Naive thymus-derived CD8-positive, alpha-beta T cell (primary cell): ENCODE measurements around the gene GIPC2. TPM values are rescaled to one million over a fixed set of nuclear protein-coding genes. Genes with fewer than 3 reads are reported as not detected.
"Not testable (repeated sequence)": the region's sequence is repeated elsewhere in the genome, so short reads cannot be mapped to it uniquely, and the experiment has no call there.

Source experiments
- ATAC-seq, 2 donors: fragments of 150-1000 bp; cut with Tn5 transposase in 1 of 2; sonication (Bioruptor Pico), chemical (Tn5 transposase) in 1 of 2; 1 replicate in 1 of 2; 2 replicates in 1 of 2; pipeline ENCODE4 v1.10.0; 2021; ENCODE audit warnings: mild to moderate bottlenecking in 2 of 2, moderate library complexity in 2 of 2
- POLR2A ChIA-PET: fragments of 350-600 bp; sonication (Branson Sonifier 250); formaldehyde crosslinking; loops from one replicate; lab custom pipeline; 2021; ENCODE audit warnings: antibody characterized with exemption; lab: Charles Lee
- DNase-seq, 10 donors: peaks; one replicate each; pipeline versions ENCODE4 v3.0.0 to v3.0.0-alpha.2; 2020 to 2022
- H3K27ac Mint-ChIP-seq, 10 donors: one replicate each; pipeline ENCODE4 v1.8.0; 2020 to 2022; ENCODE audit warnings: mild to moderate bottlenecking in 10 of 10, mixed read lengths in 10 of 10, moderate library complexity in 4 of 10, inconsistent platforms in 1 of 10
- H3K27me3 Mint-ChIP-seq, 5 donors: one replicate each; pipeline ENCODE4 v1.8.0; 2021 to 2022; ENCODE audit warnings: mixed read lengths in 5 of 5
- H3K36me3 Mint-ChIP-seq, 3 donors: one replicate each; pipeline ENCODE4 v1.8.0; 2020 to 2022; ENCODE audit warnings: mixed read lengths in 3 of 3, mild to moderate bottlenecking in 2 of 3, inconsistent platforms in 1 of 3
- H3K4me1 Mint-ChIP-seq, 4 donors: one replicate each; pipeline ENCODE4 v1.8.0; 2021 to 2022; ENCODE audit warnings: mixed read lengths in 4 of 4
- H3K4me3 Mint-ChIP-seq, 10 donors: one replicate each; pipeline ENCODE4 v1.8.0; 2020 to 2022; ENCODE audit warnings: mild to moderate bottlenecking in 10 of 10, mixed read lengths in 10 of 10, moderate library complexity in 6 of 10, inconsistent platforms in 1 of 10
- H3K9me3 Mint-ChIP-seq, 9 donors: one replicate each; pipeline ENCODE4 v1.8.0; 2020 to 2022; ENCODE audit warnings: mixed read lengths in 9 of 9, mild to moderate bottlenecking in 3 of 9, inconsistent platforms in 1 of 9, moderate library complexity in 1 of 9
- polyA plus RNA-seq, 3 donors: library from polyadenylated mRNA; unstranded; fragments of 300-500 nt; fragmentation: Illumina TruSeq; gene quantifications; one replicate each; pipeline ENCODE4 v1.2.3, GENCODE V29; 2021
- total RNA-seq, 8 experiments: library from RNA in 2 of 8; stranded (reverse) in 2 of 8; gene quantifications; one replicate each; pipeline ENCODE4 v1.2.3 and lab custom pipeline; 2021 to 2026

Gene GIPC2
- total and polyA plus RNA-seq, 5 experiments from 2014 or later: 0.05 to 0.52 (median 0.26) TPM

- H3K9me3 Mint-ChIP-seq: no peaks in the 10 kb centered on the region
- H3K4me1 Mint-ChIP-seq: peaks cover 12 to 56% (median 45%) of the 10 kb centered on the region in 4 donors
- peak overlapping the region in 8 of 10 donors; percentile 28 to 78 (median 46) for H3K4me3 Mint-ChIP-seq
- H3K27ac Mint-ChIP-seq: peak overlapping the region in 4 of 10 donors; percentile 25 to 78 (median 60)
- H3K27me3 Mint-ChIP-seq: peaks cover 0 to 2% (median 0%) of the 10 kb centered on the region in 5 donors
- POLR2A ChIA-PET: no interaction called here
- H3K36me3 Mint-ChIP-seq: peaks cover 0 to 2% (median under 1%) of the 10 kb centered on the region in 3 donors
- ATAC-seq: no peak
- no peak for DNase-seq
These were observed 38.0 kb upstream of the GIPC2 start for GRCh38 chr1:78007677-78008341.

GRCh38 chr1:78009276-78009675, 36.5 kb upstream of the GIPC2 start:
- Mint-ChIP-seq H3K9me3 (no peaks in the 10 kb centered on the region), H3K27me3 (peaks cover 0 to 2% (median 0%) of the 10 kb centered on the region in 5 donors), H3K27ac (peak overlapping the region in 1 of 10 donors; percentile 19), H3K4me3 (peak overlapping the region in 3 of 10 donors; percentile 9 to 16 (median 12)), H3K36me3 (peaks cover 5 to 11% (median 10%) of the 10 kb centered on the region in 3 donors), H3K4me1 (peaks cover 12 to 54% (median 41%) of the 10 kb centered on the region in 4 donors)
- POLR2A ChIA-PET: interaction anchor here (1.3 kb wide), 1 partner anchor 29 kb away, joined by 3 read pairs; no protein-coding TSS in a partner anchor
- no peak for ATAC-seq
- no peak for DNase-seq

- Mint-ChIP-seq H3K27ac (no peak overlapping the region), H3K27me3 (no peaks in the 10 kb centered on the region), H3K4me3 (no peak overlapping the region), H3K4me1 (peaks cover 8 to 51% (median 39%) of the 10 kb centered on the region in 4 donors), H3K9me3 (no peaks in the 10 kb centered on the region), H3K36me3 (peaks cover 5 to 15% (median 12%) of the 10 kb centered on the region in 3 donors)
- DNase-seq (no peak), ATAC-seq (no peak)
- POLR2A ChIA-PET: interaction anchor here (1.3 kb wide), 1 partner anchor 29 kb away, joined by 3 read pairs; no protein-coding TSS in a partner anchor
These were observed 35.9 kb upstream of the GIPC2 start for GRCh38 chr1:78009836-78010235.

- no peaks in the 10 kb centered on the region for H3K27me3 Mint-ChIP-seq
- H3K9me3 Mint-ChIP-seq: no peaks in the 10 kb centered on the region
- POLR2A ChIA-PET: interaction anchor here (0.6 to 0.7 kb wide), 2 partner anchors 33 to 328 kb away, joined by 3 read pairs; no protein-coding TSS in a partner anchor
- DNase-seq: no peak
- H3K4me3 Mint-ChIP-seq: no peak overlapping the region
- H3K4me1 Mint-ChIP-seq: peaks cover 4 to 44% (median 37%) of the 10 kb centered on the region in 4 donors
- H3K27ac Mint-ChIP-seq: no peak overlapping the region
- no peak for ATAC-seq
- H3K36me3 Mint-ChIP-seq: peaks cover 5 to 25% (median 19%) of the 10 kb centered on the region in 3 donors
These were observed 34.7 kb upstream of the GIPC2 start for GRCh38 chr1:78011050-78011449.

GRCh38 chr1:78015148-78015547, 30.6 kb upstream of the GIPC2 start:
- Mint-ChIP-seq H3K27me3 (no peaks in the 10 kb centered on the region), H3K4me3 (no peak overlapping the region), H3K36me3 (peaks cover 5 to 41% (median 22%) of the 10 kb centered on the region in 3 donors), H3K9me3 (no peaks in the 10 kb centered on the region), H3K4me1 (peaks cover 5 to 20% (median 8%) of the 10 kb centered on the region in 4 donors), H3K27ac (peak overlapping the region in 1 of 10 donors; percentile 38)
- POLR2A ChIA-PET: no interaction called here
- no peak for DNase-seq
- ATAC-seq: no peak

GRCh38 chr1:78019024-78019423, 26.7 kb upstream of the GIPC2 start:
- POLR2A ChIA-PET: no interaction called here
- Mint-ChIP-seq H3K4me1 (peaks cover 0 to 6% (median 3%) of the 10 kb centered on the region in 4 donors), H3K27ac (no peak overlapping the region), H3K4me3 (no peak overlapping the region), H3K36me3 (peaks cover 0 to 34% (median 14%) of the 10 kb centered on the region in 3 donors), H3K9me3 (peaks cover 0 to 6% (median 0%) of the 10 kb centered on the region in 9 donors), H3K27me3 (no peaks in the 10 kb centered on the region)
- no peak for ATAC-seq
- DNase-seq: no peak

- ATAC-seq, H3K27ac Mint-ChIP-seq, H3K4me3 Mint-ChIP-seq, H3K27me3 Mint-ChIP-seq, H3K9me3 Mint-ChIP-seq, DNase-seq, H3K4me1 Mint-ChIP-seq, POLR2A ChIA-PET: not testable (repeated sequence)
- H3K36me3 Mint-ChIP-seq: peaks cover 0 to 15% (median 3%) of the 10 kb centered on the region in 3 donors
These were observed 24.6 kb upstream of the GIPC2 start for GRCh38 chr1:78021134-78021533.

- peaks cover 0 to 11% (median 8%) of the 10 kb centered on the region in 5 donors for H3K27me3 Mint-ChIP-seq
- H3K4me1 Mint-ChIP-seq: no peaks in the 10 kb centered on the region
- H3K36me3 Mint-ChIP-seq: no peaks in the 10 kb centered on the region
- DNase-seq (no peak), ATAC-seq (no peak)
- H3K9me3 Mint-ChIP-seq: no peaks in the 10 kb centered on the region
- POLR2A ChIA-PET: no interaction called here
- H3K4me3 Mint-ChIP-seq: no peak overlapping the region
- H3K27ac Mint-ChIP-seq: no peak overlapping the region
These were observed 16.0 kb upstream of the GIPC2 start for GRCh38 chr1:78029793-78030192.

GRCh38 chr1:78032996-78033796, 12.6 kb upstream of the GIPC2 start:
- ATAC-seq (no peak), DNase-seq (no peak)
- peaks cover 0 to 22% (median 9%) of the 10 kb centered on the region in 5 donors for H3K27me3 Mint-ChIP-seq
- H3K4me3 Mint-ChIP-seq: no peak overlapping the region
- H3K4me1 Mint-ChIP-seq: no peaks in the 10 kb centered on the region
- H3K36me3 Mint-ChIP-seq: no peaks in the 10 kb centered on the region
- no peaks in the 10 kb centered on the region for H3K9me3 Mint-ChIP-seq
- POLR2A ChIA-PET: no interaction called here
- H3K27ac Mint-ChIP-seq: no peak overlapping the region

- POLR2A ChIA-PET: no interaction called here
- H3K4me1 Mint-ChIP-seq: no peaks in the 10 kb centered on the region
These were observed 12.0 kb upstream of the GIPC2 start for GRCh38 chr1:78033797-78034172.

GRCh38 chr1:78035121-78035520, 10.6 kb upstream of the GIPC2 start:
- H3K36me3 Mint-ChIP-seq: no peaks in the 10 kb centered on the region
- ATAC-seq (no peak), DNase-seq (no peak)
- POLR2A ChIA-PET: no interaction called here
- peaks cover 0 to 22% (median 9%) of the 10 kb centered on the region in 5 donors for H3K27me3 Mint-ChIP-seq
- H3K4me3 Mint-ChIP-seq: no peak overlapping the region
- no peaks in the 10 kb centered on the region for H3K9me3 Mint-ChIP-seq
- H3K4me1 Mint-ChIP-seq: peaks cover 0 to under 1% (median 0%) of the 10 kb centered on the region in 4 donors
- H3K27ac Mint-ChIP-seq: no peak overlapping the region

More at GRCh38 chr1:78033797-78034172, 12.0 kb upstream of the GIPC2 start:
- peaks cover 0 to 22% (median 9%) of the 10 kb centered on the region in 5 donors for H3K27me3 Mint-ChIP-seq
- ATAC-seq (no peak), DNase-seq (no peak)
- no peaks in the 10 kb centered on the region for H3K9me3 Mint-ChIP-seq
- no peak overlapping the region for H3K4me3 Mint-ChIP-seq
- H3K27ac Mint-ChIP-seq: no peak overlapping the region
- no peaks in the 10 kb centered on the region for H3K36me3 Mint-ChIP-seq

GRCh38 chr1:78036450-78036849, 9.3 kb upstream of the GIPC2 start:
- POLR2A ChIA-PET: no interaction called here

GRCh38 chr1:78038071-78038470, 7.7 kb upstream of the GIPC2 start:
- Mint-ChIP-seq H3K27me3 (peaks cover 0 to 22% (median 9%) of the 10 kb centered on the region in 5 donors), H3K4me3 (no peak overlapping the region), H3K9me3 (no peaks in the 10 kb centered on the region), H3K4me1 (peaks cover 4 to 11% (median 7%) of the 10 kb centered on the region in 4 donors), H3K27ac (no peak overlapping the region), H3K36me3 (no peaks in the 10 kb centered on the region)
- DNase-seq (no peak), ATAC-seq (no peak)
- POLR2A ChIA-PET: no interaction called here

More at GRCh38 chr1:78036450-78036849, 9.3 kb upstream of the GIPC2 start:
- no peaks in the 10 kb centered on the region for H3K36me3 Mint-ChIP-seq
- H3K27me3 Mint-ChIP-seq: peaks cover 0 to 22% (median 9%) of the 10 kb centered on the region in 5 donors
- no peak overlapping the region for H3K27ac Mint-ChIP-seq
- H3K9me3 Mint-ChIP-seq: no peaks in the 10 kb centered on the region
- peaks cover 4 to 11% (median 7%) of the 10 kb centered on the region in 4 donors for H3K4me1 Mint-ChIP-seq
- H3K4me3 Mint-ChIP-seq: no peak overlapping the region
- no peak for DNase-seq
- no peak for ATAC-seq
